GM18873 (cell line): ENCODE results near the gene AKAP13.

Source experiments
- ATAC-seq: cut with Tn5 transposase; IDR thresholded peaks from one replicate; pipeline ENCODE4 v1.9.1; 2021; ENCODE audit warnings: mild to moderate bottlenecking, moderate library complexity, moderate number of reproducible peaks; ENCODE audit not compliant: unreplicated experiment, low FRiP score

AKAP13 gene

GRCh38 chr15:85493260-85493659 is 112.9 kb downstream of the AKAP13 start:
- ATAC-seq, result no peak

GRCh38 chr15:85494048-85494777 is 113.8 kb downstream of the AKAP13 start:
- ATAC-seq, result no peak

- ATAC-seq, result no peak
Measured at GRCh38 chr15:85495096-85495495, 114.7 kb downstream of the AKAP13 start.

GRCh38 chr15:85495544-85495943 is 115.1 kb downstream of the AKAP13 start:
- ATAC-seq, result no peak

DNA sequence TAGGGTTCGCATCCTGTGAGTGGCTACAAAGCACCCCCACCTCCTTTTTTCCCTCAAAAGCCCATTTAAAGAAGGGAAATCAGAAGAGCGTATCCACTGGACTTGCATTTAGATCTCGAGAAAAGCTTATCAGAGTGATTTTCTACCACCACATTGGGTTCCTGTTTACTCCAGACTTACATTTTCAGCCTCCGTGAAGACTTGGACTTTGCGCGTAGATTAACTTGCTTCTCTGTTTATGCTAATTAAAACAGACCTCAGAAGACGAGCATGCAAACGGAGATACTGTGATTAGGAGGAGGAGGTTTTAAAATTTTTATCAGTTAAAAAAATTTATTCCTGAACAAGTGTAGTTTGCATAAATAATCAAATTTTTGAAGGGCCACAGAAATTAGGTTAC is 115.7 kb downstream of the AKAP13 start:
- no peak for ATAC-seq

DNA sequence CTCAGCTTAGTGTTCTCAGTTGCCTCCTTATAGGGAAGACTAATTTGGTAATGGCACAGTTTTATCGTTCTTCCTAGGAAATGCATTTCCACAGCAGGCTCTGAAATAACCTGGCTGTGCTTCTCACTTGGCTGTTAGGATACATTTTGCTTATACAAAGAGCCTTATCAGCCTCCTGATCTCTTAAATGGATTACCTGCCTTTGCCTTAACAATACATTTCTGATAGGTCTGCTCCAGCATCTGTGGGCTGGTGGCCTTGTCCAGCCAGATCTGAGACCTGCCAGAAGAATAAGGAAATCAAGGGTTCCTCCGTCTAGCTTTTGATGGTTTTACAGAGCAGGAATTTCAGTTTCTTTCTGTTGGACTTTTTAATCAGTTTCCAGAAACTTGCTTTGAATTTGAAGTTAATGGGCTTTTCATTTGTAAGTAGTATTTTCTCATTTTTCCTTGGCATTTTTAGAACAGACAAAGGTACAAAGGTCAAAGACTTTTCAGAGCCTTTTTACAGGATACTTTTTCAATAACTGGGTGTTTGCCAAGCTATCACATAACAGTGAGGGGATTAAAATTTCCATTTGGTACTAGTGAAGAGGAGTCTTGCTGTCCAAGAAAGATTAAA is 116.3 kb downstream of the AKAP13 start:
- no peak for ATAC-seq

- no peak for ATAC-seq
Measured at GRCh38 chr15:85497172-85497569, 116.8 kb downstream of the AKAP13 start.

- ATAC-seq, result no peak
Measured at GRCh38 chr15:85498471-85498870, 118.1 kb downstream of the AKAP13 start.

GRCh38 chr15:85499371-85499887 is 119.0 kb downstream of the AKAP13 start:
- ATAC-seq, result no peak

- no peak for ATAC-seq
Measured at GRCh38 chr15:85500060-85500708, 119.8 kb downstream of the AKAP13 start.

DNA sequence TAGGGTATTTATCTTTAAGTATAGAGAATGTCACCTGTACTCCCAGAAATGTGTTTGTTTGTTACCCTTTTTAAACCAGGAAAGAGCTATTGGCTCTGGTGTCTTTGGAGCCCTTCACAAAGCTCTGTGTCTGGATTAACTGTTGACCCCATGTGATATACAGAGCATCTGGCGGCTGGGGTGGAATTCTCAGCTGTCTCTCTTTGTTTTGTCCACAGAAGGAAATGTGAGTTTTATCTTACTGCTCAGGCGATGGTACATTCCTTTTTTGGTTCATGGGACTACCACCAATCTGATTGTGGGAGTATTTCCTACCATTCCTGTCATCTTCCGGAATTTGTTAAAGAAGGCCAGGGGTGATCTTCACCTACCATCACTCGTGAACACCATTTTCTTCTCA is 120.3 kb downstream of the AKAP13 start:
- ATAC-seq, result no peak

GRCh38 chr15:85501574-85501973 is 121.2 kb downstream of the AKAP13 start:
- ATAC-seq, result no peak

- no peak for ATAC-seq
Measured at GRCh38 chr15:85503151-85503799, 122.9 kb downstream of the AKAP13 start.

DNA sequence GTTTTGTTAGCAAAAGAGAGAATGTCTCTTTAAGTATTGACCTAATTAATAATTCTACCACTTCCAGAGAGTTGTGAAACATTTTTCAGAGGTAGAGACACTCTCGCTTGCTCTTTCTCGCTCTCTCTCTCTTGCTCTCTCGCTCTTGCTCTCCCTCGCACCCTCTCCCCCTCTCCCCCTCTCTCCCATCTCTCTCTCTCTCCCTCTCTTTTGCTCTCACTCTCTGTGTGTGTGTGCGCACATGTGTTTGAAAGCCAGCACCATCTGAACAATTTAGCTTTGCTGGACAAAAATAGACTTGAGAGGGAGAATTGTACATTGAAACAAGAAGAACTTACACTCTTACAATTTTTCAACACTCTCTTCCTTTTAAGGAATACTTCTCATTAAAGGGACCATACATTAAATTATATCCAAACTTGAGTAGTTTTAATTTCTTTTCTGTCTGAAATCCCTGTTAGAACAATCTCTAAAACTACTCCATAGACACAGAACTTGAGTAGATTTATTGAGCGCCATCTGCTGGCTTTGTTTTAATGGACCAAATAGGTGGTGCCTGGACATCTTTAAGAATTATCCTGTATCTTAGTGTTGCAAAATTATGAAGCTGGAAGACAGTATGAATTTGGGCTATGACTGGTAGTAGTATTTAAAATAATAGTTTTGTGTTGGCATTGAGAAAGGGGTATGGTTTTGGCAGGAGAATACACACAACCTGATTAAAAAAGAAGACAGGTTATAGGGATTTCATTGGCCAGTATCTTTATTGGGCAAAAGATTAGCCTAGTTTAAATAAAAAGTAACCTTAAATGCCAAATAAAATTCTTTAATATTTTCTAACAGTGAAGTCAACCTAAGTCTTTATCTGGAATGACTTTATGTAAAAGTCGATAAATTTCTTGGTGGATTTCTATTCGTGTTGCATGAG is 124.6 kb downstream of the AKAP13 start:
- no peak for ATAC-seq

- no peak for ATAC-seq
Measured at GRCh38 chr15:85507114-85507513, 126.7 kb downstream of the AKAP13 start.

DNA sequence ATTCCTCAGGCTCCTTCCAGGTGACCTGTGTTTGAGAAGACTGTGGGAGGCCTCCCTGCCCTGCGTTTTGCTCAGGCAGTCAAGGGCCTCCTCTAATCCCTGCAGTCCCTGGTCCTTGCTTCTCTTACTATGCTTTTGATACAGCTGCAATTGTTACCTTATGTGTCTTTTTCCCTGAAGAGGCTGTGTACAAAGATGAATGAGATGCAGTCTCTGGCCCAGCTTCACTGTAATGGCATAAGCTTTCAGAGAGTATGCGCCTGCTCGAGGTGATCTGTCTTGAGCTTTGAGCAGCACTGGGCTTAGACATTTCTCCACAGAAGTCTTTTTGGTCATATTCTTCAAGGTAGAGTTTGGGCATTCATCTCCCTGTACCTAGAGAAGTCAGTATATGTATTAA is 129.6 kb downstream of the AKAP13 start:
- no peak for ATAC-seq

DNA sequence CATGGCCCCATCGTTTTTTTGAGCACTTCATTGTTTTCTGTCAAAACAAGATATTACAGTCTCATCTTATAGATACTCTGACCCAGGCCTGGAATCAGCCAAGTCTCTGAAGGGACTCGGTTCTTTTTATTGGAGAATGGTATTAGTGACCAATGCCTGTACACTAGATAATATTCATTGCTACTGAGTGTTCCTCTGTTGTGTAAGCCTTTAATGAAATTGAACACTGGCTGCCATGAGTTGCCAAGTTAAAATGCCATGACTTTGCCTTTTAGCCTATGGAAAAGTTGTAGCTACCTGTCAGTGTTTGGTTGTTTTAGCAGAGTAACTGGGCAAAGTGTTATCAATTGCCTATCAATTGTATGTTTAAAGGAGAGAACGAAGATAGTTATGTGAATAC is 134.0 kb downstream of the AKAP13 start:
- ATAC-seq, result no peak

DNA sequence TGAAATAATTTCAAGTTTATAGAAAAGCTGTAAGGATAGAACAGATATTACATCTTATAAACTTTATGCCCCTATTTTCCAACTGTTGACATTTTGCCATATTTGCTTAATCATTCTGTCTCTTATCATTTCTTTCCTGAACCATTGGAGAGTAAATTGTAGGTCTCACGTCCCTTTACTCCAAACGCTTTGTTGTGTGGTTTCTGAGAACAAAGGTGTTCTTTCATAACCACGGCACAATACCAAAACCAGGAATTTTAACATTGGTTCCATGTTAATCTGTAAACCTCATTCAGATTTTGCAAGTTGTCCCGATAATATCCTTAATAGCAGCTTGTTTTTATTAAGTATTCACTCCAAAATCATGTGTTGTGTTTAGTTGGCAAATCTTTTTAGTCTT is 134.8 kb downstream of the AKAP13 start:
- ATAC-seq, result no peak

DNA sequence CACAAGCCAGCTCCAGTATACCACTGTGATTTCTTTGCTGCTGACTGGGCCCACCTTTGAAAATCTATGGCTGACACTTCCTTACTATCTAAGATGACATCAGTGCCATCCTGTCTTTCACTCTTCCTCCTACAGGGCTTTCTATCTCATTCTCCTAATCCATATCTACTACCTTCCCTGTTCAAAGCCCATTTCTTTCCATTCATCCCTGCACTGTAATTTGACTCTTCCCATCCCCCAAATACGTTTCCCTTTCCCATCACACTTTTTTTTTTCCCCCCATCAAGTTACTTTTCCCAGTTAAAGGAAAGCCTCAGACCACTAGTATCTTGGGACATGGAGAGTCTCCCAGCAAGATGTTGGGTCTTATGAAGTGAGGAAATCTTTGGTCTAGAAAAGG is 136.7 kb downstream of the AKAP13 start:
- no peak for ATAC-seq
